Retinal pigment epithelial cell (primary cell): ENCODE measurements around the gene EVC2.
A peak's percentile ranks its signal among the peaks of the same experiment; 100 is the strongest.

Experiments
- DNase-seq: peaks from one replicate; pipeline ENCODE4 v3.0.0-alpha.2; 2010; ENCODE audit warnings: low read depth
- H3K4me3 ChIP-seq: 2 replicates; pipeline ENCODE4 v1.5.1; 2011; ENCODE audit warnings: mild to moderate bottlenecking, low read length, control low read depth, moderate library complexity
- TF ChIP-seq, protein P1 (sequence below): conservative IDR thresholded peaks from 2 replicates; pipeline ENCODE4 v1.5.1; 2011; ENCODE audit warnings: low read depth, low read length, control low read depth, inconsistent platforms

EVC2 gene, protein sequence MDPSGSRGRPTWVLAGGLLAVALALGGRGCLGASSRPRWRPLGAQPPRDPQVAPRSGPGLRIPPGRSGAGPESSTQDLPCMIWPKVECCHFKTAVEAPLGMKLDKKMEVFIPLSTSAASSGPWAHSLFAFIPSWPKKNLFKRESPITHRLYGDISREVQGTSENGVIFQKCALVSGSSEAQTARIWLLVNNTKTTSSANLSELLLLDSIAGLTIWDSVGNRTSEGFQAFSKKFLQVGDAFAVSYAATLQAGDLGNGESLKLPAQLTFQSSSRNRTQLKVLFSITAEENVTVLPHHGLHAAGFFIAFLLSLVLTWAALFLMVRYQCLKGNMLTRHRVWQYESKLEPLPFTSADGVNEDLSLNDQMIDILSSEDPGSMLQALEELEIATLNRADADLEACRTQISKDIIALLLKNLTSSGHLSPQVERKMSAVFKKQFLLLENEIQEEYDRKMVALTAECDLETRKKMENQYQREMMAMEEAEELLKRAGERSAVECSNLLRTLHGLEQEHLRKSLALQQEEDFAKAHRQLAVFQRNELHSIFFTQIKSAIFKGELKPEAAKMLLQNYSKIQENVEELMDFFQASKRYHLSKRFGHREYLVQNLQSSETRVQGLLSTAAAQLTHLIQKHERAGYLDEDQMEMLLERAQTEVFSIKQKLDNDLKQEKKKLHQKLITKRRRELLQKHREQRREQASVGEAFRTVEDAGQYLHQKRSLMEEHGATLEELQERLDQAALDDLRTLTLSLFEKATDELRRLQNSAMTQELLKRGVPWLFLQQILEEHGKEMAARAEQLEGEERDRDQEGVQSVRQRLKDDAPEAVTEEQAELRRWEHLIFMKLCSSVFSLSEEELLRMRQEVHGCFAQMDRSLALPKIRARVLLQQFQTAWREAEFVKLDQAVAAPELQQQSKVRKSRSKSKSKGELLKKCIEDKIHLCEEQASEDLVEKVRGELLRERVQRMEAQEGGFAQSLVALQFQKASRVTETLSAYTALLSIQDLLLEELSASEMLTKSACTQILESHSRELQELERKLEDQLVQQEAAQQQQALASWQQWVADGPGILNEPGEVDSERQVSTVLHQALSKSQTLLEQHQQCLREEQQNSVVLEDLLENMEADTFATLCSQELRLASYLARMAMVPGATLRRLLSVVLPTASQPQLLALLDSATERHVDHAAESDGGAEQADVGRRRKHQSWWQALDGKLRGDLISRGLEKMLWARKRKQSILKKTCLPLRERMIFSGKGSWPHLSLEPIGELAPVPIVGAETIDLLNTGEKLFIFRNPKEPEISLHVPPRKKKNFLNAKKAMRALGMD

DNA sequence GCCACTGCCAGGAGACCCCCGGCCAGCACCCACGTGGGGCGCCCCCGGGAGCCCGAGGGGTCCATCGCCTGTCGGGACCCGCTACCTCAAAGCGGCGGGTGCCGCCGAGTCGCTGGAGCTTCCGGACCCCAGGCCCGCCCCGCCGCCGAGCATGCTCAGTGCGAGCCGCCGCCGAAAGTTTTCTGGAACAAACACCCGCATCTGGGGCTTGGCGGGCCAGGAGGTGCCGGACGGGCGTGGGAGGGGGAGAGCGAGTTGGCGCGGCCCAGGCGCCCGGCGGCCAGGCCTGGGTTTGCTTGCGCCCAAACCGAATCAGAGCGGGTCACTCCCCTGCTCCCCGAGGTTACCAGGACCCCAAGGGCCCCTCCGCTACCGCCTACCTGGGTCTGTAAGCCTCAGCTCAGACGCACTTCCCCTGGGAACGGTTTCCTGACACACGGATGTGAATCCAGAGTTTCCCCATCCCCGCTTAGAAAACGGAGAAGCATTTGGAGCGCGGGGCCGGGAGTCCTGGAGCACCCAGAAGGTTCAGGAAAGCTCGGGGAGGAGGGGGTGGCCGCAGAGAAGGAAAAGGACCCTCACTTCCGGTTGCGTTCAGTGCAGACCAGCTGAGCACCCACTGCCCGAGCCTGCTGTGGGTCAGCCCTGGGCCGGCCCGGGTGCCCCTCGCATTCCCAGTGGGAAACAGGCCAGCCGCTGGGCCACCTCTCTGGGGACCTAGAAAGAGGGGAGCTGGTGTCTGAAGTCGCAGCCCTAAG lies at the start of gene EVC2:
Gene EVC2, minus strand, starts transcription at position 111 of the 758 bp plus-strand sequence. Its CDS starts 46 bp downstream, at position 65.
- DNase-seq = no peak
- H3K4me3 ChIP-seq = peak within 1 kb of the TSS; percentile 65
- TF ChIP-seq, protein P1, sequence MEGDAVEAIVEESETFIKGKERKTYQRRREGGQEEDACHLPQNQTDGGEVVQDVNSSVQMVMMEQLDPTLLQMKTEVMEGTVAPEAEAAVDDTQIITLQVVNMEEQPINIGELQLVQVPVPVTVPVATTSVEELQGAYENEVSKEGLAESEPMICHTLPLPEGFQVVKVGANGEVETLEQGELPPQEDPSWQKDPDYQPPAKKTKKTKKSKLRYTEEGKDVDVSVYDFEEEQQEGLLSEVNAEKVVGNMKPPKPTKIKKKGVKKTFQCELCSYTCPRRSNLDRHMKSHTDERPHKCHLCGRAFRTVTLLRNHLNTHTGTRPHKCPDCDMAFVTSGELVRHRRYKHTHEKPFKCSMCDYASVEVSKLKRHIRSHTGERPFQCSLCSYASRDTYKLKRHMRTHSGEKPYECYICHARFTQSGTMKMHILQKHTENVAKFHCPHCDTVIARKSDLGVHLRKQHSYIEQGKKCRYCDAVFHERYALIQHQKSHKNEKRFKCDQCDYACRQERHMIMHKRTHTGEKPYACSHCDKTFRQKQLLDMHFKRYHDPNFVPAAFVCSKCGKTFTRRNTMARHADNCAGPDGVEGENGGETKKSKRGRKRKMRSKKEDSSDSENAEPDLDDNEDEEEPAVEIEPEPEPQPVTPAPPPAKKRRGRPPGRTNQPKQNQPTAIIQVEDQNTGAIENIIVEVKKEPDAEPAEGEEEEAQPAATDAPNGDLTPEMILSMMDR = no peak

DNA sequence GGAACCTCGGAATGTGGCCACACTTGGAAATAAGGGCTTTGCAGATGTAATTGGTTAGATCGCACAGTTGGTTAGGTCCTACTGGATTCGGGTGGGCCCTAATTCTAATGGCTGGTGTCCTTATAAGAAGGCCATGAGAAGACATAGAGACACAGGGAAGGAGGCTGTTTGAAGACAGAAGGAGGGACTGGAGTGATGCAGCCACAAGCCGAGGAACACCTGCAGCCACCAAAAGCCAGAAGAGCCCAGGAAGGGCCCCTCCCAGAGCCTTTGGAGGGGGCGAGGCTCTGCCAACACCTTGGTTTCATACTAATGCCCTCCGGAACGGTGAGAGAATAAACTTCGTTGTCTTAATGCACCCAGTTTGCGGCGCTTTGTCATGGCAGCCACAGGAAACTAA lies 49.6 kb upstream of the EVC2 start:
- no peak overlapping the region for H3K4me3 ChIP-seq
- TF ChIP-seq, protein P1 = no peak
- DNase-seq = no peak

DNA sequence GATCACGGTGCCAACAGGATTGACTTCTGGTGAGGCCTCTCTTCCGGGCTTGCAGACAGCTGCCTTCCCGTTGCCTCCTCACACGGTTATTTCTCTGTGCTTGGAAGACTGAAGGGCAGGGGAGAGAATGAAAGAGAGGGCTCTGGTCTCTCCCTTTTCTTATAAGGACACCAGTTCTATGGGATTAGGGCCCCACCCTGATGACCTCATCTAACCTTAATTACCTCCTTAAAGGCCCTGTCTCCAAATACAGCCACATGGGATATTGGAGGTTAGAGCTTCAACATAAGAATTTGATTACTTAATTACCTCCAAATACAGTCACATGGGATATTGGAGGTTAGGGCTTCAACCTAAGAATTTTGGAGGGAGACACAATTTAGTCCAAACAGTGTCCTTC lies 49.2 kb upstream of the EVC2 start:
- TF ChIP-seq, protein P1 = no peak
- H3K4me3 ChIP-seq = no peak overlapping the region
- no peak for DNase-seq

DNA sequence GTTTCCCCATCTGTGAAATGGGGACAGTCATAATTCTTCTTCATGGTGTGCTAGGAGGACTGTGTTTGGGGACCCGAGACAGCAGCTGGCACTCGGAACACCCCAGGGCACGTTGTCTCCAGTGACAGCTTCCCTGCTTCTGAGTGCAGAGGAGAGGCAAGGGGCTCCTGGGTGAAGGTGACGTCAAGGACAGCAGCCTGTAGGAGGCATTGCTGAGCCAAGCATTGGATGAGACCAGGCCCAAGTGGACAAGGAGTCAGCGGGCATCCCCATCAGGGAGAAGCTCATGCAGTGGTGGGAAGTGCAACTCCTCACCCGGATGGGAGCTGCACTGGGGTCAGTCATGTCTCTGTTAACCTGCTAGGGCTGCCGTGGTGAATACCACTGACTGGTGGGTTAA lies 48.7 kb upstream of the EVC2 start:
- DNase-seq = no peak
- TF ChIP-seq, protein P1 = no peak
- no peak overlapping the region for H3K4me3 ChIP-seq

DNA sequence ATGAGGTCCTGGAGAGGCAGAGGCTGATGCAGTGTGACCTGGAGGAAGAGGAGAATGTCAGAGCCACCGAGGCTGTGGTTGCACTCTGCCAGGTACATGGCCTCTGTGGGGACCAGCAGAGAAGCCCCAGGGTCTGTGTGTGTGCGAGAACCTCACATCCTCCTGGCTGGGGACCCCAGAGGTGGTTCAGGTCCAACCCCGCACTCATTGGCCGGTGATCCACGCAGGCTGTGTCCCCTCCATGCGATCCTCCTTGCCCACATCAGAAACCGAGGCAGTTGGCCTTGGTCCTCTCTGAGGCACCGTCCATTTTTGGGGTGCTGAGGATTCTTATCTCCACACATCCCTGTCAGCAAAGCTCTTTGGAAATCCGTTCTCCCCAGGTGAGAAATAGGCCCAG lies 47.9 kb upstream of the EVC2 start:
- DNase-seq = no peak
- H3K4me3 ChIP-seq = no peak overlapping the region
- TF ChIP-seq, protein P1 = no peak

DNA sequence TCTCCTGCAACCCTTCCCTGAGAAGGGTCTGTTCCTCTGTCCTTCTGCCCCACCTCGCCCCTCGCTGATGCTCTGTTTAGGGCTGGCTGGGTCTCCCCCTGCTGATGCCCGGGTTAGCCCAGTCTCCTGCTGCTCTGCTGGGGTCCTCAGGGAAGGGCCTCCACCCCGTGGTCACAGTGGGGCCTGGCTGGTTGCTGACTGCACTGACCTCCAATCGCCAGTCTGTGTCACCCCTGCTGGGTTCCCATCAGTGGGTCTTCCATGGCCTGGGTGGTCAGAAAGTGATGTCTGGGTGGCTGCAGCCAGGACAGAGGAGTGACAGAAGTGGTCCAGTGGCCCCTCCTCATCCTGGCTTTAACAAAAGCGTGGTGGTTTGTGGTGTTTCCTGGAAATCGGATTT lies 47.3 kb upstream of the EVC2 start:
- TF ChIP-seq, protein P1 = no peak
- H3K4me3 ChIP-seq = no peak overlapping the region
- no peak for DNase-seq
